Sigmoid colon (tissue), 4 donors: ENCODE data around the gene NFIL3.

Experiments
- EP300 ChIP-seq, 4 donors: sonication (generic); formaldehyde crosslinking; IDR thresholded peaks; one replicate each; pipeline ENCODE4 v1.6.1; 2017; ENCODE audit warnings: antibody characterized with exemption in 4 of 4
- POLR2A ChIP-seq, 2 donors: fragments of 450-650 bp; IDR thresholded peaks; one replicate each; pipeline ENCODE4 v1.6.1; 2016; ENCODE audit warnings: antibody characterized with exemption in 2 of 2, mild to moderate bottlenecking in 2 of 2, moderate library complexity in 2 of 2
- TF ChIP-seq, protein P1 (sequence below), 4 experiments: fragments of 450-650 bp in 3 of 4; fragments of 200-600 bp in 1 of 4; IDR thresholded peaks; one replicate each; pipeline ENCODE4 v1.5.1; 2016 to 2019; ENCODE audit warnings: antibody characterized with exemption in 4 of 4, mild to moderate bottlenecking in 3 of 4, moderate library complexity in 2 of 4

DNA sequence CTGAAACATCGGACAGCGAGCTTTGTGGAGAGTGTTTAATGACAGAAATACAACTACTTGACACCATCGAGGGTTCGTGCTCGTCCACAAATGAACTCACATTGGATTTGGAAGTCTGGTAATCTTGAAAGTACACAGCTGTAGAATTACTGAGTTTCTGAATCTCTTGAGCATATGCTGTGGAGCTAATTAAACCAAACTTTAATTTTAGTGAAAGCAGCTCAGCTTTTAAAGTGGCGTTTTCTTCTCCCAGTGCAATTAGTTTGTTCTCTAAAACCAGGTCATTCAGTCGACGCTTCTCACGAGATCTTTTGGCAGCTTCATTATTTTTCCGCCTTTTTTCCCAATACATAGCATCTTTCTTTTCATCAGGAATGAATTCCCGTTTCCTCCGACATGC is 13.5 kb downstream of the NFIL3 start:
- TF ChIP-seq, protein P1, sequence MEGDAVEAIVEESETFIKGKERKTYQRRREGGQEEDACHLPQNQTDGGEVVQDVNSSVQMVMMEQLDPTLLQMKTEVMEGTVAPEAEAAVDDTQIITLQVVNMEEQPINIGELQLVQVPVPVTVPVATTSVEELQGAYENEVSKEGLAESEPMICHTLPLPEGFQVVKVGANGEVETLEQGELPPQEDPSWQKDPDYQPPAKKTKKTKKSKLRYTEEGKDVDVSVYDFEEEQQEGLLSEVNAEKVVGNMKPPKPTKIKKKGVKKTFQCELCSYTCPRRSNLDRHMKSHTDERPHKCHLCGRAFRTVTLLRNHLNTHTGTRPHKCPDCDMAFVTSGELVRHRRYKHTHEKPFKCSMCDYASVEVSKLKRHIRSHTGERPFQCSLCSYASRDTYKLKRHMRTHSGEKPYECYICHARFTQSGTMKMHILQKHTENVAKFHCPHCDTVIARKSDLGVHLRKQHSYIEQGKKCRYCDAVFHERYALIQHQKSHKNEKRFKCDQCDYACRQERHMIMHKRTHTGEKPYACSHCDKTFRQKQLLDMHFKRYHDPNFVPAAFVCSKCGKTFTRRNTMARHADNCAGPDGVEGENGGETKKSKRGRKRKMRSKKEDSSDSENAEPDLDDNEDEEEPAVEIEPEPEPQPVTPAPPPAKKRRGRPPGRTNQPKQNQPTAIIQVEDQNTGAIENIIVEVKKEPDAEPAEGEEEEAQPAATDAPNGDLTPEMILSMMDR (IDR thresholded peaks at IDR 0.05): no peak
- TF ChIP-seq EP300 (IDR thresholded peaks at IDR 0.05): no peak
- no peak for TF ChIP-seq POLR2A (IDR thresholded peaks at IDR 0.05)
